SK-N-MC (cell line): Measurements from ENCODE around the gene CAMK2B.
"Not testable (repeated sequence)": the region's sequence is repeated elsewhere in the genome, so short reads cannot be mapped to it uniquely, and the experiment has no call there.

Source experiments
- DNase-seq: peaks from one replicate; pipeline ENCODE4 v3.0.0-alpha.2; 2011; ENCODE audit warnings: low read depth, low spot score
- H3K27ac ChIP-seq: fragments of 200-600 bp; sonication (generic); 2 replicates; pipeline ENCODE4 v1.5.1; 2016; ENCODE audit warnings: mixed run types
- H3K36me3 ChIP-seq: fragments of 200-600 bp; sonication (generic); 2 replicates; pipeline ENCODE4 v1.6.1; 2017; ENCODE audit warnings: antibody characterized with exemption, low read length, mixed read lengths; ENCODE audit not compliant: insufficient read depth
- H3K4me3 ChIP-seq: fragments of 200-600 bp; sonication (generic); 2 replicates; pipeline ENCODE4 v1.5.1; 2016
- H3K9ac ChIP-seq: fragments of 200-600 bp; sonication (generic); 2 replicates; pipeline ENCODE4 v1.8.0; 2017; ENCODE audit warnings: mixed run types, mixed read lengths; ENCODE audit not compliant: insufficient read length
- H3K9me3 ChIP-seq: fragments of 200-600 bp; sonication (generic); 2 replicates; pipeline ENCODE4 v1.6.1; 2017; ENCODE audit warnings: low read depth, mild to moderate bottlenecking, antibody characterized with exemption, low read length, moderate library complexity, mixed read lengths
- EZH2 ChIP-seq: fragments of 200-600 bp; sonication (generic); IDR thresholded peaks from one replicate; pipeline ENCODE4 v1.6.1; 2017; ENCODE audit warnings: antibody characterized with exemption
- FOXP2 ChIP-seq: optimal IDR thresholded peaks from 2 replicates; pipeline ENCODE3; 2011; ENCODE audit warnings: mild to moderate bottlenecking, moderate library complexity; ENCODE audit not compliant: insufficient read depth; ENCODE audit errors: extremely low read length, control extremely low read depth
- POLR2AphosphoS5 ChIP-seq: IDR thresholded peaks from 2 replicates; pipeline ENCODE4 v1.6.1; 2012; ENCODE audit warnings: mild to moderate bottlenecking, low read depth, low read length, borderline replicate concordance

The CAMK2B gene

DNA sequence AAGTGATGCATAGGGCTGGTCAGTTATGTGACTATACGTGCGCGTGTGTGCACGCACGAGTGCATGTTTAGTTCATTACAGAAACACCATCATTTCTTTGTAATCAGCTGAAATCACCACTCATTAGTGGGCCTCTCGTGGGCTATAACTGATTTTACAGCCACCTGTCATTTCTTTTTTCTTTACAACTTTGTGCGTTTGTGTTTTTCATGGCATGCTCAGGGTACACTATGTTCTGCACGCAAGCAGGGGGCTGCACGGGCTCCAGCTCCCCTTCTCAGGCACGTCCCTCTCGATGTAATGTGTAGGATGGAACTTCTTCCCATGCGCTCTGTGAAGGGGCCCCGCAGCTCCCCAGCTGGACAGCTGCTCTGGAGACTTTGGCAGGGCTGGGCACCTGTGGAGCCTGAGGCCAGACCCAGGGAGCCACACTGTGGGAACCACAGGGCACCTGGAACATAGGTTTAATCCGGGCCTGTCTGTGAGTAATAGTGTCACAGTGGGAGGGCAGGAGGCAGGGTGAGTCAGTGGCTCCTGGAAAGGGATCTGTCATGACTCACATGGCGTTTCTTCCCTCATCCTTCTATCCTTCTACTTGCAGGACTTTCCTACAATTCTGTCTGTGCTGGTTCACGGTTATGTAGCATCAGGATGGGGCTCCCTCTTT lies 141.1 kb downstream of the CAMK2B start:
- H3K9ac ChIP-seq, result no peak overlapping the region
- no peak overlapping the region for H3K27ac ChIP-seq

DNA sequence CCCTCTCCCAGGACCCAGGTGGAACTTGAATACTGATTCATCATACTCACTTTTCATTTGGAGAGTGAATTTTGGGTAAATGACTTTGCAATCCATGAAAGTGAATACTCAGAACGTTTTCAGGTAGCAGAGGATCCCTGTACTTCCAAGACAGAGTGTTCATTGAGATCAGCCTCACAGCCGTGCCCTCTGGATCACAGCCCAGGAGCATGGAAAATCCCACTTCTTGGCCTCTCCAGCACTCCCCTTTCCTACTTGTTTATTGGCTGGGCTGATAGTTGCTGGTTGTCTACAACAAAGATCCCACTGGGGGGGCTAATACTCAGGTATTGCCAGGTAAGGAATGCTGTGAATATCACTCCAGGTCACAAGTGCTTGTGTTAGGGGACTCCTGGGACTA lies 142.0 kb downstream of the CAMK2B start:
- no peak for TF ChIP-seq POLR2AphosphoS5
- no peak for TF ChIP-seq EZH2
- TF ChIP-seq FOXP2, result no peak
- Histone ChIP-seq H3K36me3 (no peaks in the 10 kb centered on the region), H3K27ac (no peak overlapping the region), H3K9me3 (no peaks in the 10 kb centered on the region), H3K9ac (no peak overlapping the region), H3K4me3 (no peak overlapping the region)
- no peak for DNase-seq

More for the DNA sequence above, 141.1 kb downstream of the CAMK2B start:
- DNase-seq, result no peak
- no peaks in the 10 kb centered on the region for H3K36me3 ChIP-seq
- no peaks in the 10 kb centered on the region for H3K9me3 ChIP-seq
- no peak overlapping the region for H3K4me3 ChIP-seq
- TF ChIP-seq POLR2AphosphoS5, result no peak
- TF ChIP-seq EZH2, result no peak
- TF ChIP-seq FOXP2, result no peak

DNA sequence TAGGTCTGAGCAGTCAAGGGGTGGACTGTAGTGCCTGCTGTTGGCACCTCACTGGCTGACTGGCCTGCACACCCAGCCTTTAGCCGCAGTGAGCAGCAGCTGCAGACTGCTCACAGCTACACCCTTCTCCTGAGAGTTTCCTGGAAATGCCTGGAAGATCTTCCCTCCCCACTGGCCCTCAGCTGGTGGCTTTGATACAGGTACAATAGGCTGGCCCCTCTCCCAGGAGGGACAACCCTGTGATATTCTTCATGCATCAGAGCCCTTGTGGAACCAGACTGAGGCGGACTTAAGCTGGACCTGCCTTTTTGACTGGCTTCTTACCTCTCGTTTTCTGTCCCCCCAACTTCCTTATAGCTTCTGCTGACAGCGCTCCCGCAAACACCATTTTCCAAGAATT lies 142.6 kb downstream of the CAMK2B start:
- no peak for DNase-seq
- Histone ChIP-seq H3K36me3 (no peaks in the 10 kb centered on the region), H3K9ac (no peak overlapping the region), H3K4me3 (no peak overlapping the region), H3K27ac (no peak overlapping the region), H3K9me3 (no peaks in the 10 kb centered on the region)
- TF ChIP-seq EZH2, result no peak
- TF ChIP-seq POLR2AphosphoS5, result no peak
- no peak for TF ChIP-seq FOXP2

DNA sequence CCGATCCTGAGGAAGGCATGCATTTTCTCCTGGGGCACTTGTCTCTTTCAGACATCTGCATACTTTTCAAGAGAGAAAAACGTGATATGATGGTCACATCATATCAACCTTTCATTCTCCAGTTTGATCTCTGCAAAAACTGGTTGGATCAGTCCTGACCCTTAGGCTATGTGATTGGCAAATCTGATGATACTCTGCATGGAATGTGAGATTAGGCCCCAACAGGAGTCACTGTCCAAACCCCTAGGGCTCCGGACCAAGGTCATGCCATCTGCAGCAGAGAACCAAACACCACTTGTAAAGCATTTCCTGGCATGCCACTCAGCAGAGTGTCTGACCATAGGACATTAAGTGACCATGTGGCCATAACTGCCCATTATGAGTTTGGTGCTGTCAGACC lies 144.8 kb downstream of the CAMK2B start:
- TF ChIP-seq EZH2, result no peak
- no peak for TF ChIP-seq POLR2AphosphoS5
- no peak for TF ChIP-seq FOXP2
- DNase-seq, result no peak
- H3K9me3 ChIP-seq, result no peaks in the 10 kb centered on the region
- H3K4me3 ChIP-seq, result no peak overlapping the region
- H3K27ac ChIP-seq, result no peak overlapping the region
- H3K9ac ChIP-seq, result no peak overlapping the region
- H3K36me3 ChIP-seq, result no peaks in the 10 kb centered on the region

DNA sequence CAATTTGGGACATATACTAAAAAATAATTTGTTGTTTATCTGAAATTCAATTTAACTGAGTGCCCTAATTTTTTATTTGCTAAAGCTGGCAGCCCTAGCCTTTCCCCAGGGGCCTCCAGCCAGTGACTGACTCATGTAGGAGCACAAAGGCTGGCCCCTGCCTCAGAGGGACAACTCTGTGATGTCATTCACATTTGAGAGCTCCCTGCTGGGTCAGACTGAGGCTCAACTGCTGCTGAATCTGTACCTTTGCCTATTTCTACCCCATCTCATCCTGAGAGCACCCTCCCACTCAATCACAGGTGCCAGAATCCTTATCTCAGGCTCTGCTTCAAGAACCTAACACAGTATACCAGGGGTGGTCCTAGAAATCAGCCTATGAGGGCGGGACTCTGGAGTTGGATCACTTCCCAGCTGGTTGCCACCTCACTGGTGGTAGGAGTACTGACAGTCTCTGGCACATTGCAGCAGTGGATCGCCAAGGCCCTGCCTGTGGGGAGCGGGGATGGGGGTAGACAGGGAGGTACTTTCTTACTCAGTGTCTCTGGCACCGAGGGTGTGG lies 147.7 kb downstream of the CAMK2B start:
- Histone ChIP-seq H3K9me3 (no peaks in the 10 kb centered on the region), H3K27ac (no peak overlapping the region), H3K36me3 (no peaks in the 10 kb centered on the region), H3K9ac (no peak overlapping the region), H3K4me3 (no peak overlapping the region)
- no peak for TF ChIP-seq POLR2AphosphoS5
- DNase-seq, result no peak

DNA sequence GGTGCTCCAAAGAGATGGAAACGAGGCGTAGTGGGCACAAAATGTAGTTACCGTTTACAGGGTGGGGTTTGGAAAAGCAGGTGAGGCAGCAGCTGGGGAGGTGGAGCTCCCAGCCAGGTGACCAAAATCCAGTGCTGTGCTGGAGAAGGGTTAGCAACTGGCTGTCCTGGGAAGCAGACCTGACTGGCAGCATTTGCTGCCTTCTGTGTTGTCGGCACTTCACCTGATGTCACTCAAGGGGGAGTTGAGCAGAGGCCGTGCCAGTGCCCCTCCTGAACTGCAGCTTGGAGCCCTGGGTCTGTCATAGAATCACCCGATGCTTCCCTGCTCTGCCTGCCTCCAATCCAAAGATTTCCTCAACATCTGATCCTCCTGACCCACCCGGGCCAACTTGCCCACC lies 148.9 kb downstream of the CAMK2B start:
- Histone ChIP-seq H3K27ac (no peak overlapping the region), H3K9ac (no peak overlapping the region), H3K36me3 (no peaks in the 10 kb centered on the region), H3K4me3 (no peak overlapping the region), H3K9me3 (no peaks in the 10 kb centered on the region)
- no peak for DNase-seq
- TF ChIP-seq FOXP2 (no peak), POLR2AphosphoS5 (no peak), EZH2 (no peak)

DNA sequence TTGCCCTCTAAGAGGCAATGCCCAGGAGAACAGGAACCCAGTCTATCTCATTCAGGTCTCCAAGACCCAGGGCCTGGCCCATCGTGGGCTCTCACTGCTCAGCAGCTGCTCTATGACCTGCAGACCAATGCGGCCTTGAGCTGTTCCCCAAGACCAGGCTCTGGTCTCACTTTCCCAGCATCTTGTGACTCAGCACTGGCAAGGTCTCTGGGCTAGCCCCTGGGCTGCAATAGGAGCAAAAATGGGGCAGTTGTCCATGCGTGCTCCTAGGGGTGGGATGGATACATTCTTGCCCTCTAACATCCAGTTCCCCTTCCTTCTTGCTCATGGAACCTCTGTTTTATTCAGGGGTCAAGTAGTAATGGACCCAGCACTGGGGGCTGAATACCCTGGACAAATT lies 149.7 kb downstream of the CAMK2B start:
- no peaks in the 10 kb centered on the region for H3K9me3 ChIP-seq
- TF ChIP-seq POLR2AphosphoS5 (no peak), EZH2 (no peak), FOXP2 (no peak)
- no peak overlapping the region for H3K4me3 ChIP-seq

DNA sequence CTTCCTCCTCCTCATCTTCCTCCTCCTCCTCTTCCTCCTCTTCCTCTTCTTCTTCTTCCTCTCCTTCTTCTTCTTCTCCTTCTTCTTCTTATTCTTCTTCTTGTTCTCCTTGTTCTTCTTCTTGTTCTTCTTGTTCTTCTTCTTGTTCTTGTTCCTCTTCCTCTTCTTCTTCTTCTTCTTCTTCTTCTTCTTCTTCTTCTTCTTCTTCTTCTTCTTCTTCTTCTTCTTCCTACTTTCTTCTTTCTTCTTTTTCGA lies 150.8 kb downstream of the CAMK2B start:
- H3K9ac ChIP-seq, H3K27ac ChIP-seq, H3K36me3 ChIP-seq, H3K4me3 ChIP-seq, H3K9me3 ChIP-seq, DNase-seq: not testable (repeated sequence)

More for the DNA sequence above, 149.7 kb downstream of the CAMK2B start:
- no peak for DNase-seq
- Histone ChIP-seq H3K9ac (no peak overlapping the region), H3K36me3 (no peaks in the 10 kb centered on the region), H3K27ac (no peak overlapping the region)

DNA sequence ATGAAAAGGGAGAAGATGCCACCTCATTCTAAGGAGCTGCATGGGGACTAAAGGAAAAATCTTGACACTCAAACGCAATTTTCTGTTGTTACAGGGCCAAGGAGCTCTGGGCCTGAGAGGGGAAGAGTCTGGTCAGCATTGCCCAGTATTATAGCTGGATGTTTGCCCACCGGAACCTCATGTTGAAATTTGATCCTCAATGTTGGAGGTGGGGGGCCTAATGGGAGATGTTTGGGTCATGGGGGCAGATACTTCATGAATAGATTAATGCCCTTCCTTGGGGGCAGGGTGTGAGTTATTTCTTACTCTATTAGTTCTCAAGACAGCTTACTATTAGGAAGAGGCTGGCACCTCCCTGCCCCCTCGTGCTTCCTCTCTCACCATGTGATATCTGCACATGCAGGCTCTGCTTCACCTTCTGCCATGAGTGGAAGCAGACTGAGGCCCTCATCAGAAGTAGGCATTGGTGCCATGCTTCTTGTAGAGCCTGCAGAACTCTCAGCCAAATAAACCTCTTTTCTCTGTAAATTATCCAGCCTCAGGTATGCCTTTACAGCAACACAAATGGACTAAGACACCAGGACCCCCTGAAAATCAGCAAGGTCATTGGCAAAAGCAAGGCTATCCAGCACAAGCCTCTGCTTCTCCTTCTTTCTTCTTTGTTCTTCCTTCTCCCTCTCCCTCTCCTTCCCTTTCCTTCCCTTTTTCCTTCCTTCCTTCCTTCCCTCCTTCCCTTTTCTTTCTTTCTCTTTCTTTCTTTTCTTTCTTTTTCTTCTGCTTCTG lies 151.3 kb downstream of the CAMK2B start:
- Histone ChIP-seq H3K4me3 (no peak overlapping the region), H3K27ac (no peak overlapping the region), H3K36me3 (no peaks in the 10 kb centered on the region), H3K9ac (no peak overlapping the region), H3K9me3 (no peaks in the 10 kb centered on the region)
- TF ChIP-seq EZH2, result no peak
- no peak for TF ChIP-seq FOXP2
- no peak for TF ChIP-seq POLR2AphosphoS5
- DNase-seq, result no peak
